HG03095 (cell line): ENCODE data around the gene CHST11.
A peak's percentile ranks its signal among the peaks of the same experiment; 100 is the strongest.

Experiments
- ATAC-seq: cut with Tn5 transposase; IDR thresholded peaks from one replicate; pipeline ENCODE4 v1.9.1; 2021; ENCODE audit warnings: moderate library complexity; ENCODE audit not compliant: unreplicated experiment

The CHST11 gene

DNA sequence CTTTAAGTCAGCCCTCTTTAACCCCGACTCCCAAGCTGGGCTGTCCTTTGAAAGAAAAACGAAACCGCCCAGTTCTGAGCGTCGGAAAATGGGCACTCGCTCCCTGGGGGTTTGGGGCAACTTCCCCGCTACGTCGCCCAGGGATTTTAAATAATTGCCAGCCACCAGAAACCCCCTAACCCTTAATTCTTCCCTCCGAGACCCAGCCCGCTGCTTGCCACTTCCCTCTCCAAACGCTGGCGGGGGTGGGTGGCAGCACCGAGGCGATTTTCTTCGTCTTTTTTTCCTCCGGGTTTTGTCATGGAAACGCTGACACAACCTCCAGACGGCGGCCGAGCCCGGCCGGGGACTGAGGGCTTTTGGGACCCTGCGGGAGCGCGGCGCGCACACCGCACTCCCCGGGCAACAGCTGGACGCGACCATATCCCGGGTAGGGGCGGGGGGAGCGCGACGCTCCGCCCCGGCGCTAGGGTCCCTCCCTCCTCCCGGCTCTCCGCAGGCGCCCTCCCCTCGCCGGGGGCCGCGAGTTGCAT, at the start of gene CHST11:
Gene CHST11, plus strand, starts transcription at position 532 of the 533 bp plus-strand sequence.
- peak; percentile 70 for ATAC-seq

DNA sequence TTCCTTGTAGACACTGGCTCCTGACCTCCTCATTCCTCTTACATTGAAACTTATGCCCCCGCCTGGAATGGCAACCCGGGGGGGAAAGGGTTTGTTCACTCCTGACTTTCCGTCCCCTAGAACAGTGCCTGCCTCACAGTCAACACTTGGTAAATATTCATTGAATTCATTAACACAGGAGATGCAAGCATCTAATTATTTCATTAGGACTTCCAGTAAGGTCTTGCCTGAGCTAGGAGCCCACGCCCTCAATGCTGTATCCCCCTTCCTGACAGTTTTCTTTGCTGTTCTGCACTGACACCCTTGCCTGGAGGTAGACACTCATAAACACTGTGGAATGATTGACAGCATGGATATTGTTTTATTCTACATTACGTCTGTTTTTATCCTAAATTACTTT, 49.3 kb upstream of the CHST11 start:
- ATAC-seq, result no peak

DNA sequence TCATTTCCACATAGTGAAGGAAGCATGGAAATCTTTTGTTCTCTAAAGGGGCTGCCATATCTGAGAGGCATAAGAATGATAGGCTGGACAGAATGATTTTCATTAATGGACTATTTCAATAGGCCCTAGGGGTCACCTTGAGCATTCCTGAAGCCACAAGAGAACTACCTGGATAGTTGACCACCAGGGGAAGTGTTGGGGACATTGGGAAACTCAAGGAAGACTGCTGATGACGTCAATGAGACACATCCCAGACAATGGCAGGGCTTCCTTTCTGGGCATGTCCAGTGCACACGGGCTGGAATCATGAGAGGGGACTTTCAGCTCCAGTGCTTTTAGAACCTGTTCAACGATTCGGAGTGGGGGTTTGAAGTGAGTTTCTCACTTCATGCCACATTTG, 48.8 kb upstream of the CHST11 start:
- ATAC-seq, result no peak

DNA sequence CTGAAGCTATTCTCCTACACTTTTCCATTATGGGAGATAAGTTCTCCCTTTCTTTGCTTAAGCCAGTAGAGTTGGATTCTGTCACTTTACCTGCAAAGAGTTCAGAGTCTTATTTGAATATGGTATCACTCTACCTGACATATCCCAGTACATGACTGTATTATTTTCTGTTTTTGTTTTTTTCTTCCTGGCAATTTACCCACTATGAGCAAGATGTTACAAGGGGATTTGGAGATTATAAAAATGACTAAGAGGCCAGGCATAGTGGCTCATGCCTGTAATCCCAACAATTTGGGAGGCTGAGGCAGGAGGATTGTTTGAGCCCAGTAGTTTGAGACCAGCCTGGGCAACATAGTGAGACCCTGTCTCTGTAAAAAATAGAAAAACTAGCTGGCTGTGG, 46.4 kb upstream of the CHST11 start:
- ATAC-seq, result no peak

DNA sequence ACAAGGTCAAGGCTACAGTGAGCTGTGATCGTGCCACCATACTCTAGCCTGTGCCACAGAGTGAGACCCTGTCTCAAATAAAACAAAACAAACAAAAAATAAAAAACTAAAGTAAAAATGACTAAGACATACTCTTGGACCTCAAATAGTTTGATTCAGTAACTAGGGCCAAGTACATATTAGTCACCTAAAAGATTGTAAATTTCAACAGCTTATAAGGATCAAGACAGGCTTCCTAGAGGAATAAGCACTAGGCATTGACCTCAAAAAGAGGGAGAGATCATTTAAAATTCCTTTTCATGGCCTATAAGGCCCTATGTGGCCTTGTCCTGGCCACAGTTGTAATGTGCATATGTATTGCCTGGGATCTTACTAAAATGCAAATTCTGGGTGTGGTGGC, 46.0 kb upstream of the CHST11 start:
- no peak for ATAC-seq

DNA sequence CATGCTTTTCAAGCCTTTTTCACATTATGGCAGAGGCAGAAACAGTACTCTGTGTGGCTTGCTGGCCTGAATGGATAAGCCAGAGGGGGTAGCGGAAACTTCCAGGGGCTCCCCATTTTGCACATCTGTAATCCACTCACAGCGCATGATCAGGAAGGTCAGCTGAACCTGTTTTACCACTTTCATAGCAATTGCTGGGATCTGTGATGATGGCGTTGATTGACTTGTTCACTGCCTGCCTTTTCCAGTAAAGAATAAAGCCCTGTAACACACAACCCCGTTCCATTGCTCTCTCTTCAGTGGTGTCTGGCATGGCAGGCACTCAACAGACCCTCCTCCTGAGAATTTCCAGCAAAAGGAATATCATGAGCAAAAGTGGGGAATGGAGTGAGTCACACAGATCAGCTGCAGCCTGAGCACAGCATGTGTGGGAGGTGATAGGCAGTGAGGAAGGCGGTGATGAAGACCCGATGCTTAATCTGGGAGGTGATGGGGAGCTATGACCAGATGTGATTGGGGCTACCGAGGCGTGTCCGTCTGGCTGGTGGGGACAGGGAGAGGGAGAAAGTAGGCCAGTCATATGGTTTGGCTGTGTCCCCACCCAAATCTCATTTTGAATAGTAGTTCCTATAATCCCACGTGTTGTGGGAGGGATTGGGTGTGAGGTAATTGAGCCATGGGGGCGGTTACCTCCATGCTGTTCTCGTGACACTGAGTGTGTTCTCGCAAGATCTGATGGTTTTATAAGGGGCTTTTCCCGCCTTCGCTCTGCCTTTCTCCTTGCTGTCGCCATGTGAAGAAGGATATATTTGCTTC, 44.7 kb upstream of the CHST11 start:
- no peak for ATAC-seq

DNA sequence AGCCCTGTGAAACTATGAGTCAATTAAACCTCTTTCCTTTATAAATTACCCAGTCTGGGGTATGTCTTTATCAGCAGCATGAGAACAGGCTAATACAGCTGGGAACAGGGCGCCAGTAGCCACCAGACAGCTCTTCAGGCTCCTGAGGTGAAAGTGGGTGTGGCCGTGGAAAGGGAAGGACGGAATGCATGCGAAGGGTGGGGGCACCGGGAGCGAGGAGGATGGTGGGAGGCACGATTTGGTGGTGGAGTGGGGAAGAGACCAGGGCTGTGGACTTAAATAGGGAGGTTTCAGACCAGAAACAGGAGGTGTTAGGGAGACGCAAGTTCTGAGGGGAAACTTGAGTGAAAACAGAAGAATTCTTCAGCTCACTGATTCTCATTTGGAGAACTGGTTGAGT, 44.1 kb upstream of the CHST11 start:
- no peak for ATAC-seq

DNA sequence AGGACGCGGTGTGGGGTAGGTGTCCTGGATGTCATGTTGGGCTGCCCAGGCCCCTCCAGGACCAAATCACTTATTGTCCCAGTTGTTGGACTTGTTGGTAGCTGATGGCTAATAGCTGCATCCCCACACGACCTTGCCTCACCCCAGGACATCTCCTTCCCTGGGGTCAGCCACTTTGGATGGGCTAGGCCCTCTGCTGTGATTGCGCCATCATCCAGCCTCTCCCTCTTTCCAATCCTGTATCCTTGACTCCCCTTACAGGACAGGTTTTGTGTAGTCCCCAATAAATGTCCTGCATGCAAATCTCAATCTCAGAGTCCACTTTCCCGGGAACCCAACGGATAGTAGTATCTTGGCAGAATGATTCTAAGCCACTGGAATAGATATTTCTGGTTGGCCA, 43.4 kb upstream of the CHST11 start:
- ATAC-seq, result no peak

DNA sequence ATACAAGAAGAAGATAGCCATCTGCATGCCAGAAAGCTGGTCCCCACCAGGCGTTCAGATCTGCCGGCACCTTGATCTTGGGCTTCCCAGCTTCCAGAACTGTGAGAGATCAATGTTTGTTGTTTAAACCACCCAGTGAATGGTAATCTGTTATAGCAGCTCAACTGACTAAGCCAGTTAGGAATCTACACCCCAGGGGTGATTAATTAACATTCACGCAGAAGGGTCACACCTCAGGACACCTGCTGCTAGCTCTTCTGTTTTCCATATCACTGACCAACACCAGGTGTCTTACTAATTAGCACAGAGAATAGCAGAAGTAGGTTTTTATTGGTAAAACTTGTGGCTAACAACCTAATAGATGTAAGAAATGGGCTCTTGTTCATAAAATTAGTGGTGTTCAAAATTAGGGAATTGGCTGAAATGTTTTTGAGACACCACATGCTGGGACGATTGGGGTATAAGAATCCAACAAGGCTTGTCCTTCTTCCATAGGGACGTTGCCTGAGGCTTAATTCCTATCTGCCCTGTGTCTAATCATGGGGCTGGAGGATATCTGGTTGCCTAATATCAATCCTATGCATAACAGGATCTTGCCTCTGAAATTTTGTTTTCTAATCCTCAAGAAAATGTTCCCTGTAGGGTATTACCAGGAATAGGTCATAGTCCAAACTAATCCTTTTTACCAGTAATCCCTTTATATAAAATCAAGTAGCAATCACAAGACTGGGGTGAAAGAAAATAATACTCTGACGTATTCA, 42.0 kb upstream of the CHST11 start:
- no peak for ATAC-seq

DNA sequence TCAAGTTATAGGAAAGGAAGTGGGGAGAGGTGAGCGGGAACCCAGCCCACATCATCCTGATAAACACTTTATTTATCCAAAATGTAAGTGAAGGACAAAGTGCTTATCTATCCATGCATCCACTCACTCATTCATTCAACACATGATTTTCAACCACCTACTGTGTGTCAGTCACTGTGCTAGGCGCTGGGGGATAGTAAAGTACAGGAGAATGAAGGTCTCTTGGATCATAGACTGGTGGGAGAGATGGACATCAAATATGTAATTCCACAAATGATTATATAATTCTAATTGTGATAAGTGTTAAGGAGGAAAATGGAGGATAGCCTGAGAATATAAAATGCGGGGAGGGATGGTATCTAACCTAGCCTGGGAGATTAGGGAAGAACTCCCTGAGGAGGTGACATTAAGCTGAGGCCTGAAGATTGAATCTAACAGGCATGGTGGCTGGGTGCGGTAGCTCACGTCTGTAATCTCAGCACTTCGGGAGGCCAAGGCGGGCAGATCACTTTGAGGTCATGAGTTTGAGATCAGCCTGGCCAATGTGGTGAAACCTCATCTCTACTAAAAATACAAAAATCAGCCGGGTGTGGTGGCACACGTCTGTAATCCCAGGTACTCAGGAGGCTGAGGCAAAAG, 41.3 kb upstream of the CHST11 start:
- no peak for ATAC-seq

DNA sequence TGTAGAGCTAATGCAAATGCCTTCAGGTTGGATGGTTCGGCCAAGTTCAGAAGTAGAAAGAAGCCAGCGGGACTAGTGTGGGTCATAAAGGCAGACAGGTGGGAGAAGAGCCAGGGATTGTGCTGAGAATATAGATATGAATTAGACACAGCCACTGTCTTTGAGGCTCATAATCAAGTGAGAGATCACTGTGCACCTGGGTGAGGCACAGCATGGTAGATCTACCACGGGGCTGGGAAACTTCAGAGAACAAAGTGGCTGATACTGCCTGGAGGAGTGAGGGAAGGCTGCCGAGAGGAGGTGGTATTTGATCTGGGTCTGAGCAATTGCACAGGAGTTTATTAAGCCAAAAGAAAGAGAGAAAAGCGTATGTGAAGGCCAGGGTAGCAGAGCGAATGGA, 40.6 kb upstream of the CHST11 start:
- ATAC-seq, result no peak

DNA sequence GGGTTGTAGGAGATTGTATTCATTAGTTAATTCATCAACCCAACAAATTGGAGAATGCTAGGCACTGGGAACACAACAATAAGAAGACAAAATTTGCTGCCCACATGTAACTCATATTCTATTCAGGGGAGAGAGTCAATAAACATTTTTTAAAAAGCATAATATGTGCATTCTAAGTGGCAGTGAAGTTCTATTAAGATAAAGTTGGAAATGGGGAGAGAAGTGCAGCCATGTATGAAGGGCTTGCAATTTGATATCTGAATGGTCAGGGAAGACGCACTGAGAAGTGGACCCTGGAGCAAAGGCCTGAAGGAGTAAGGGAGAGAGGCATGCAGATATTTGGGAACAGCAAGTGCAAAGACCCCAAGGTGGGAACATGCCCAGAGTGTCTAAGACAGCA, 40.2 kb upstream of the CHST11 start:
- no peak for ATAC-seq

DNA sequence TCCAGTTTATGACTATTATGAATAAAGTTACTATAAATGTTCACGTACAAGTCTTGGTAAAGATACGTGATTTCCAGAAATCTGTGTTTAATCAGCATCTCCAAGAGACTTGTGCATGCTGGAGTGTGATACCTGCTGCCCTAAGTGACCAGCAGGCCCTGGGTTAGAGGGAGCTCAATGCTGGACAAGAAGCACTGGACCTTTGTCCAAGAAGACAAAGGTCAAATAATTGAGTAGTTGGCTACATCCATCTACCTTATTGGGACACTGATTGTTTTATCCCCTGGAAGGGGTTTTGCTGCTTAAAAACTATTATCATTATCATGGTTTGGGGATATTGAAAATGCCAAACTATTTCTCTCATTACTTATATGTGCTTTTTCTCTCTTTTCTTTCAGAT, 37.0 kb upstream of the CHST11 start:
- ATAC-seq, result no peak

DNA sequence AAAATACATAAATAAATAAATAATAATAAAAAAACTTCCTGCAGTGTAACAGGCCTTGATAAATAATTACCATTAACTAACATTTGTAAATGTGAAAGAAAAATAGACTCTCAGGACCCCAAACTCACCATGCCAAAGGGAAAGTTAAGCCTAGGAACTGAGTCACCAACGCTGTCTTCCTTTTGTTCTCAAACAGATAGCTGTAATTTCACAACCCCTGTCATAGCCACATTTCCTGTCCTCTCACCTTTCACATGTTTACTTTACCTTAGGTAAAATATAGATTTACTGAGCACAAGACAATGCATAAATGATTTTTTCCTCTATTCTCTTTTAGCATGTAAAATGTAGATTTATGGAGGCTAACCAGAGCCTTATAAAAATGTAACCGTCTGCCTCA, 35.9 kb upstream of the CHST11 start:
- ATAC-seq, result no peak

DNA sequence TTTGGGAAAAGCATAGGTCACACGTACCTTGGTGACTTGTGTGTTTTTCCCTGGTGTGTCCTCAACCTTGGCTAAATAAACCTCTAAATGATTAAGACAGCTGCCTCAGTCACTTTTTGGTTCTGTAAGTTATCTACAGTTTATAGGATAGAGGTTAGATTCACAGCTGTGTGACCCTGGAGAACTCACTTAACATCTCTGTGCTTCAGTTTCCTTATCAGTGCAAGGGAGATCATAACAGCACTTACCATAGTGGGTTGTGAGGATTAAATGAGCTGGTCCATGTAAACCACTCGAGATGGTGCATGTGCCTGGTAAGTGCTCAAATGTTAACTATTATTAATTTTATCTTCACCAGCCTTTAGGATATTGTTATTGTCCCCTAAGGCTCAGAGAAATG, 35.4 kb upstream of the CHST11 start:
- no peak for ATAC-seq

DNA sequence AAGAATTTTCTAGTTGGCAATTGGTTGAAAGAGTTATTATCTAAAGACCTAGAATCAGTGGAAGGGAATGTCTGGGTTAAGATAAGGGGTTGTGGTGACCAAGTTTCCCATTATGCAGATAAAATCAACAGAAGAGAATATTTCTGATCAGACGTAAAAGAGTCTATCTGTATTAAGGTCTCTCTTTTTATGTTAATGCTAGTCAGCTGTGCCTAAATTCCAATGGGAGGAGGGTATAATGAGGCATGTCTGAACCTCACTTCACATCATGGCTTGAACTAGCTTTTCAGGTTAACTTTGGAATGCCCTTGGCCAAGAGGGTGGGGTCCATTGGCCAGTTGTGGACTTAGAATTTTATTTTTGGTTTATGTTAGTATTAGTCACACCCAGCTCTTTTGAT, 34.3 kb upstream of the CHST11 start:
- no peak for ATAC-seq

DNA sequence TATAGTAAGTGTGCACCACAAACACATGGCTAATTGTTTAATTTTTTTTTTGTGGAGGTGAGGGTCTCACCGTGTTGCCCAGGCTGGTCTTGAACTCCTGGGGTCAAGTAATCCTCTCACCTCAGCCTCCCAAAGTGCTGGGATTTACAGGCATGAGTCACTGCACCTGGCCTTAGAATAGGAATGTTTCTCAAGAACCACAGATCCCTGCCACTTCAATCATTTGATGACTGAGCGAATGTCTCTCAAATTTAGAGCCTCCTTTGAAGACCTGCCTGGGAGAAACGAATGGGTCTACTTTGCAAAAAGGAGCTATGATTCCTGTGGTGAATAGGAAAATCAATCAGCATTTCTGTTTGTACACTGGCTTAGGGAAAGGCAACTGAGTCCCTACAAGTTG, 33.5 kb upstream of the CHST11 start:
- no peak for ATAC-seq

DNA sequence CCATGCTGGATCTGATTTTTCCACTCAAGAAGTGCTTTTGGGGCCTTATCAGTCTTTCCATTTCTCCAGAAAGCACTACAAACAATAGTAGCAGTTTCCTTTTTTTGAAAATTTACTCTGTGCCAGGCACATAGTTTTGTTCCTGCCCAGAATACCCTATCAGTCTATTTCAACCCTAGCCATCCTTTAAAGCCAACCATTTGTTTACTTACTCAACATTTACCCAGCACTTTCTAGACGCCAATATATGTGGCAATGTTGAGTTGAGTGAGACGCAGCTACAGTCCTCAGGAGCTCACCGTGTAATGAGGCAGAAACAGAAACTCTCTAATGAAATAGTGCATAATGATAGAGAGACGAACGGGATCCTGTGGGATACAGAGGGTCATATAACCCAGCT, 32.9 kb upstream of the CHST11 start:
- no peak for ATAC-seq

DNA sequence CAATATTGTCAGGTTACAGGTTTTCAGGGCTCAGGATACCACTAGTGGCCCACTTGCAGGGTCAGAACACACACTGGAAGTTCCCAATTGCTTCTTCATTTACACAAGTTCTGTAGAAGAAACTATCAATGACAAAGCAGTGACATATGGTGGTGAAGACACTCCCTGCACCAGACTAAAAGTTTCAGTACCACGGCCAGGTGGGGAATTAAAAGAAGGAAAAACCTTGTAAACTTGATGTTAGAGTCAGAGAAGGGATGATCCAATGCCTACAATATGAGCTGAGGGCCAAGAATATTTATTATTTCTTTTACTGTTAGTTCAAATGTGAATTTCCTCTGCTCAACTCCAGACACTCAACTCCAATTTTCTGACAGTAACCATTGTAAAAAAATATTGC, 31.8 kb upstream of the CHST11 start:
- no peak for ATAC-seq

DNA sequence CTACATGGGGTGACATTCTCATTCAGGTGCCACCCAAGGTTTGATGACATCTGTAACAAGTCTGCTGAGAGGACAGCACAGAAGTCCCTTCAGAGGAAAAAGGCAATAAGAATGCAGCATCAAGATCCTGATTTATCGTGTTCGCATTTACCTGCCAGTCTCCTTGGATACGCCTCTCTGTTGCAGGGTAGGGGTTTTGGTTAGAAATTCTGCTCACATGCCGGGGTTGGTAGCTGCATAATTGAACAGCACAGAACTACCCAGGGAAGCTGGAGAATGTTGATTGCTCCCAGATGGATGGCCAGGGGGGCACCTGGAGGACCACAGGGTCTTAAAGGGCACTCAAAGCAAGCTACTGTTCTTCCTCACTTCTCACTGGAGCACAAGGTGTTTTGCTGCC, 31.1 kb upstream of the CHST11 start:
- ATAC-seq, result no peak

DNA sequence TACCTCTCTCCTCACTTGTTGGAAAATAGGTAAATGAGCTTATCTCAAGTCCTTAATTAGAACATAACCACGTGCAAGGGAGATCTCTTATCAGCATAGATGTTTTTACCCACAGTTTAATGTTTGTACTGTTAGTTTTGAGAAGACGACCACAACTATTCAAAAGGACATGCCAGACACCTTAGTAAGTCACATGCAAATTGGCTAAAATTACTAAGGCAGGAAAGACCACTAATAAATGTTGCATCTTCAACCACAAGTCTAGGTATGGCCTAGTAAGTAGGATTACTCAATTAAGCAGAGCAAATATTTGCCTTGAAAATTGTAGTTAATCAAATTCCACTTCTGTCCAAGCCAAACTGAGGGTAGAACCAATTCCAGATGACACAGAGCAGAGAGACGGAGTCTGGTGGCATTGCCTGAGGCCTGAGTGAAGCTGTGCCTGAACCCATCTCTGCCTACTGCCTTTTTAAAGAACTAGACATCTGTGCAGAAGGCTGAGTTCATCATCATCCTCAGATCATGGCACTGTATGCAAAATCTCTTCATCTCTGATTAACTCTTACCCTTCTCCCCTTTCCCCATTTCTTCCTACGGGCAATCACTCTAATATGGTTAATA, 29.7 kb upstream of the CHST11 start:
- ATAC-seq, result no peak
